GM12878 (cell line): ENCODE results near the gene IRS1. TPM values are rescaled to one million over a fixed set of nuclear protein-coding genes. Genes with fewer than 3 reads are reported as not detected.

ENCODE experiments used
- ASH2L ChIP-seq: fragments of 300-600, 200-600 bp; sonication (generic); IDR thresholded peaks from 2 replicates; pipeline ENCODE4 v1.6.1; 2017; ENCODE audit warnings: low read depth, mild to moderate bottlenecking, borderline replicate concordance
- BACH1 ChIP-seq: fragments of 450-650 bp; IDR thresholded peaks from 2 replicates; pipeline ENCODE4 v1.6.1; 2017; ENCODE audit warnings: mild to moderate bottlenecking, borderline replicate concordance
- BMI1 ChIP-seq: fragments of 450-650 bp; IDR thresholded peaks from 2 replicates; pipeline ENCODE4 v1.6.1; 2016; ENCODE audit warnings: mild to moderate bottlenecking, moderate library complexity, borderline replicate concordance
- CEBPB ChIP-seq, 2 experiments: fragments of 150-350 bp in 1 of 2; IDR thresholded peaks; 2 replicates each; pipeline ENCODE4 v1.6.1; 2012 to 2014; ENCODE audit warnings: low read depth in 2 of 2, low read length in 2 of 2, borderline replicate concordance in 1 of 2, inconsistent platforms in 1 of 2
- CHD1 ChIP-seq: IDR thresholded peaks from 2 replicates; pipeline ENCODE4 v1.6.1; 2012; ENCODE audit warnings: low read depth, low read length, improper control_type of control experiment
- EZH2 ChIP-seq: IDR thresholded peaks from 2 replicates; pipeline ENCODE4 v1.6.1; 2012; ENCODE audit warnings: low read depth, mild to moderate bottlenecking, control low read depth, inconsistent platforms, low read length, borderline replicate concordance; ENCODE audit not compliant: control insufficient read depth
- FOXM1 ChIP-seq: IDR thresholded peaks from 2 replicates; pipeline ENCODE4 v1.6.1; 2012; ENCODE audit warnings: low read depth, mild to moderate bottlenecking, inconsistent platforms, low read length, moderate library complexity
- HDAC2 ChIP-seq: fragments of 200-600 bp; sonication (generic); IDR thresholded peaks from 2 replicates; pipeline ENCODE4 v1.6.1; 2017
- HDAC6 ChIP-seq: fragments of 200-600 bp; sonication (generic); IDR thresholded peaks from one replicate; pipeline ENCODE4 v1.8.0; 2017; ENCODE audit warnings: antibody characterized with exemption; ENCODE audit not compliant: unreplicated experiment
- NFXL1 ChIP-seq: fragments of 450-650 bp; IDR thresholded peaks from 2 replicates; pipeline ENCODE4 v1.6.1; 2017; ENCODE audit warnings: antibody characterized with exemption, mild to moderate bottlenecking, borderline replicate concordance
- NR2F1 ChIP-seq: fragments of 450-650 bp; conservative IDR thresholded peaks from 2 replicates; pipeline ENCODE4 v1.6.1; 2017; ENCODE audit warnings: mild to moderate bottlenecking
- PAX5 ChIP-seq: IDR thresholded peaks from 2 replicates; pipeline ENCODE4 v1.6.1; 2011; ENCODE audit warnings: low read depth, low read length, borderline replicate concordance
- PML ChIP-seq: IDR thresholded peaks from 2 replicates; pipeline ENCODE4 v1.6.1; 2012; ENCODE audit warnings: low read length, inconsistent platforms
- POLR2AphosphoS2 ChIP-seq: IDR thresholded peaks from 2 replicates; pipeline ENCODE4 v1.6.1; 2011; ENCODE audit warnings: low read depth, mild to moderate bottlenecking, low read length, improper control_type of control experiment, moderate library complexity
- RCOR1 ChIP-seq: conservative IDR thresholded peaks from 2 replicates; pipeline ENCODE4 v1.6.1; 2012; ENCODE audit warnings: low read depth, low read length, improper control_type of control experiment
- RUNX3 ChIP-seq: IDR thresholded peaks from 2 replicates; pipeline ENCODE4 v1.6.1; 2012; ENCODE audit warnings: low read length, inconsistent platforms
- SMAD1 ChIP-seq: fragments of 450-650 bp; IDR thresholded peaks from 2 replicates; pipeline ENCODE4 v1.6.1; 2018; ENCODE audit warnings: mild to moderate bottlenecking, low read depth; ENCODE audit not compliant: partially characterized antibody
- SP1 ChIP-seq: IDR thresholded peaks from one replicate; pipeline ENCODE4 v1.6.1; 2011; ENCODE audit warnings: low read depth, low read length
- STAT1 ChIP-seq: fragments of 450-650 bp; conservative IDR thresholded peaks from 2 replicates; pipeline ENCODE4 v1.6.1; 2014; ENCODE audit warnings: antibody characterized with exemption, mild to moderate bottlenecking
- TBL1XR1 ChIP-seq: IDR thresholded peaks from 2 replicates; pipeline ENCODE4 v1.6.1; 2012; ENCODE audit warnings: low read depth, low read length, improper control_type of control experiment
- ZNF207 ChIP-seq: fragments of 450-650 bp; IDR thresholded peaks from 2 replicates; pipeline ENCODE4 v1.6.1; 2014; ENCODE audit warnings: antibody characterized with exemption, mild to moderate bottlenecking, borderline replicate concordance
- ZNF24 ChIP-seq: fragments of 450-650 bp; IDR thresholded peaks from 2 replicates; pipeline ENCODE4 v1.6.1; 2017; ENCODE audit warnings: antibody characterized with exemption, mild to moderate bottlenecking
- polyA plus RNA-seq, 11 experiments: library from polyadenylated mRNA; depleted of rRNA in 4 of 11; unstranded in 6 of 11; stranded (reverse) in 5 of 11; fragments of >200 nt; fragmentation: Nextera tagmentation in 4 of 11; fragmentation: Illumina TruSeq in 1 of 11; extraction: Ambion mirVana in 4 of 11; extraction: Trizol in 1 of 11; gene quantifications; 1 replicate in 1 of 11; 2 replicates in 10 of 11; pipeline versions ENCODE4 v1.2.1 to v1.2.3, GENCODE V29; 2011 to 2016; ENCODE audit warnings: inconsistent platforms in 2 of 11, missing spikeins in 2 of 11, low read depth in 1 of 11
- total RNA-seq, 4 experiments: library from RNA; depleted of rRNA in 3 of 4; stranded (reverse); fragments of >200 nt in 3 of 4; fragmentation: Illumina TruSeq in 1 of 4; extraction: Trizol in 1 of 4; gene quantifications; 2 replicates each; pipeline versions ENCODE4 v1.2.1 to v1.2.3, GENCODE V29; 2013 to 2021
- TF ChIP-seq, protein P1 (sequence below): IDR thresholded peaks from 2 replicates; pipeline ENCODE4 v1.6.1; 2012; ENCODE audit warnings: low read length, inconsistent platforms
- TF ChIP-seq, protein P2 (sequence below): IDR thresholded peaks from 2 replicates; pipeline ENCODE4 v1.6.1; 2011; ENCODE audit warnings: low read depth, low read length, improper control_type of control experiment, borderline replicate concordance
- TF ChIP-seq, protein P3 (sequence below): fragments of 450-650 bp; formaldehyde crosslinking; IDR thresholded peaks from 2 replicates; pipeline ENCODE4 v1.4.0; 2020; ENCODE audit warnings: mild to moderate bottlenecking, moderate library complexity

Gene IRS1
- total and polyA plus RNA-seq, 10 of the 15 experiments (the other 5 are each of a cell fraction or from before 2014, with no cell fraction given), result 0.03 to 1.7 (median 0.34) TPM

DNA sequence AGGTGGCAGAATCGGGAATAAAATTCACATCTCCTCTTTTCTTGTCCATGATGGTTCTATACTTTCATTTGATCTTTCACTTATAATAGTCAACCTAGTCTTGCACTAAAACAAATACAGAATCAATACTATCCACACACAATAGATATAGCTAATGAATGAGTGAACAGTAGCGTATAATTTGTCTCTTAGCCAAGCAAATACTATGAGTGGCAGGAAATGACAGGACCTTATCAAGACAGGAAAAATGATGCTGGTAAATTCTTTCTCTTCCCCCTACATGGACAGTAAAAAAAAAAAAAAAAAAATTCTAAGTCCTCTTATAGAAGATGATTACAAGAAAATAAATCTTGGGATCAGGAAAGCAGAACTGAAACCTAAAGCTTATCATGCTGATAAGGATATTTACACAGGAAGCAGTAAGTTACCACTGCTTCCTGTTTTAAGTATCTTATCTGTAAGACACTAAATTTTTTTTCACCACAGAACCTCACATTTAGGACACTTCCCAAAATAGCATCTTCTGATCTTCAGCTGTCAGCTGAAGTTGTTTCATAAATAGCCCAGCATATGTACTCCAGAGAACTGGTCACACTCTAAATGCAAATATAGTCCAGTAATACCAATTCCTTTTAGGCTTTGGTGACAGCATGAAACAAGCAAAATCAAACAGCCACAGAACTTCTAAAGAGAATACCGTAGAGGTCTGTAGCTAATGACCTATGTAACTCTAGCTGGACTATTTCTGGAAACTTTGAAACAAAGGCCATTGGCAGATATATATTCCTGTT is 27.0 kb downstream of the IRS1 start (continued):
- TF ChIP-seq, protein P1, sequence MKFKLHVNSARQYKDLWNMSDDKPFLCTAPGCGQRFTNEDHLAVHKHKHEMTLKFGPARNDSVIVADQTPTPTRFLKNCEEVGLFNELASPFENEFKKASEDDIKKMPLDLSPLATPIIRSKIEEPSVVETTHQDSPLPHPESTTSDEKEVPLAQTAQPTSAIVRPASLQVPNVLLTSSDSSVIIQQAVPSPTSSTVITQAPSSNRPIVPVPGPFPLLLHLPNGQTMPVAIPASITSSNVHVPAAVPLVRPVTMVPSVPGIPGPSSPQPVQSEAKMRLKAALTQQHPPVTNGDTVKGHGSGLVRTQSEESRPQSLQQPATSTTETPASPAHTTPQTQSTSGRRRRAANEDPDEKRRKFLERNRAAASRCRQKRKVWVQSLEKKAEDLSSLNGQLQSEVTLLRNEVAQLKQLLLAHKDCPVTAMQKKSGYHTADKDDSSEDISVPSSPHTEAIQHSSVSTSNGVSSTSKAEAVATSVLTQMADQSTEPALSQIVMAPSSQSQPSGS, result peak; percentile 98
- TF ChIP-seq PAX5, result peak; percentile 77; the same call in 1 of the 2 replicates
- TF ChIP-seq HDAC2, result no peak
- no peak for TF ChIP-seq ASH2L
- no peak for TF ChIP-seq CHD1
- TF ChIP-seq STAT1, result no peak
- TF ChIP-seq ZNF207, result no peak
- TF ChIP-seq, protein P2, sequence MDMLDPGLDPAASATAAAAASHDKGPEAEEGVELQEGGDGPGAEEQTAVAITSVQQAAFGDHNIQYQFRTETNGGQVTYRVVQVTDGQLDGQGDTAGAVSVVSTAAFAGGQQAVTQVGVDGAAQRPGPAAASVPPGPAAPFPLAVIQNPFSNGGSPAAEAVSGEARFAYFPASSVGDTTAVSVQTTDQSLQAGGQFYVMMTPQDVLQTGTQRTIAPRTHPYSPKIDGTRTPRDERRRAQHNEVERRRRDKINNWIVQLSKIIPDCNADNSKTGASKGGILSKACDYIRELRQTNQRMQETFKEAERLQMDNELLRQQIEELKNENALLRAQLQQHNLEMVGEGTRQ, result no peak
- TF ChIP-seq POLR2AphosphoS2, result no peak
- TF ChIP-seq PML, result peak; percentile 84
- TF ChIP-seq SP1, result no peak
- TF ChIP-seq, protein P3, sequence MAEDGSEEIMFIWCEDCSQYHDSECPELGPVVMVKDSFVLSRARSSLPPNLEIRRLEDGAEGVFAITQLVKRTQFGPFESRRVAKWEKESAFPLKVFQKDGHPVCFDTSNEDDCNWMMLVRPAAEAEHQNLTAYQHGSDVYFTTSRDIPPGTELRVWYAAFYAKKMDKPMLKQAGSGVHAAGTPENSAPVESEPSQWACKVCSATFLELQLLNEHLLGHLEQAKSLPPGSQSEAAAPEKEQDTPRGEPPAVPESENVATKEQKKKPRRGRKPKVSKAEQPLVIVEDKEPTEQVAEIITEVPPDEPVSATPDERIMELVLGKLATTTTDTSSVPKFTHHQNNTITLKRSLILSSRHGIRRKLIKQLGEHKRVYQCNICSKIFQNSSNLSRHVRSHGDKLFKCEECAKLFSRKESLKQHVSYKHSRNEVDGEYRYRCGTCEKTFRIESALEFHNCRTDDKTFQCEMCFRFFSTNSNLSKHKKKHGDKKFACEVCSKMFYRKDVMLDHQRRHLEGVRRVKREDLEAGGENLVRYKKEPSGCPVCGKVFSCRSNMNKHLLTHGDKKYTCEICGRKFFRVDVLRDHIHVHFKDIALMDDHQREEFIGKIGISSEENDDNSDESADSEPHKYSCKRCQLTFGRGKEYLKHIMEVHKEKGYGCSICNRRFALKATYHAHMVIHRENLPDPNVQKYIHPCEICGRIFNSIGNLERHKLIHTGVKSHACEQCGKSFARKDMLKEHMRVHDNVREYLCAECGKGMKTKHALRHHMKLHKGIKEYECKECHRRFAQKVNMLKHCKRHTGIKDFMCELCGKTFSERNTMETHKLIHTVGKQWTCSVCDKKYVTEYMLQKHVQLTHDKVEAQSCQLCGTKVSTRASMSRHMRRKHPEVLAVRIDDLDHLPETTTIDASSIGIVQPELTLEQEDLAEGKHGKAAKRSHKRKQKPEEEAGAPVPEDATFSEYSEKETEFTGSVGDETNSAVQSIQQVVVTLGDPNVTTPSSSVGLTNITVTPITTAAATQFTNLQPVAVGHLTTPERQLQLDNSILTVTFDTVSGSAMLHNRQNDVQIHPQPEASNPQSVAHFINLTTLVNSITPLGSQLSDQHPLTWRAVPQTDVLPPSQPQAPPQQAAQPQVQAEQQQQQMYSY (CRISPR knock-in tag), result no peak
- no peak for TF ChIP-seq SMAD1
- TF ChIP-seq ZNF24, result no peak; the same call in 1 of the 2 replicates
- TF ChIP-seq RUNX3, result peak; percentile 99
- peak in 1 of 2 experiments; percentile 97; a peak in 2 of 4 replicates for TF ChIP-seq CEBPB (IDR thresholded peaks at IDR 0.05; ENCODE audit: borderline replicate concordance in 1 of 2, low read depth in 2 of 2, low read length in 2 of 2)
- TF ChIP-seq NR2F1, result peak; percentile 83
- TF ChIP-seq HDAC6, result no peak
- 0 out of 2 replicates have a peak, but pooled peaks have one; percentile 34 for TF ChIP-seq RCOR1
- TF ChIP-seq NFXL1, result no peak
- peak; percentile 98 for TF ChIP-seq FOXM1
- no peak for TF ChIP-seq EZH2
- peak; percentile 83 for TF ChIP-seq BMI1
- TF ChIP-seq BACH1, result peak; percentile 77; the same call in 1 of the 2 replicates
- TF ChIP-seq TBL1XR1, result peak; percentile 95
